Measurements from ENCODE around the gene SLC30A9.

SLC30A9 gene

DNA sequence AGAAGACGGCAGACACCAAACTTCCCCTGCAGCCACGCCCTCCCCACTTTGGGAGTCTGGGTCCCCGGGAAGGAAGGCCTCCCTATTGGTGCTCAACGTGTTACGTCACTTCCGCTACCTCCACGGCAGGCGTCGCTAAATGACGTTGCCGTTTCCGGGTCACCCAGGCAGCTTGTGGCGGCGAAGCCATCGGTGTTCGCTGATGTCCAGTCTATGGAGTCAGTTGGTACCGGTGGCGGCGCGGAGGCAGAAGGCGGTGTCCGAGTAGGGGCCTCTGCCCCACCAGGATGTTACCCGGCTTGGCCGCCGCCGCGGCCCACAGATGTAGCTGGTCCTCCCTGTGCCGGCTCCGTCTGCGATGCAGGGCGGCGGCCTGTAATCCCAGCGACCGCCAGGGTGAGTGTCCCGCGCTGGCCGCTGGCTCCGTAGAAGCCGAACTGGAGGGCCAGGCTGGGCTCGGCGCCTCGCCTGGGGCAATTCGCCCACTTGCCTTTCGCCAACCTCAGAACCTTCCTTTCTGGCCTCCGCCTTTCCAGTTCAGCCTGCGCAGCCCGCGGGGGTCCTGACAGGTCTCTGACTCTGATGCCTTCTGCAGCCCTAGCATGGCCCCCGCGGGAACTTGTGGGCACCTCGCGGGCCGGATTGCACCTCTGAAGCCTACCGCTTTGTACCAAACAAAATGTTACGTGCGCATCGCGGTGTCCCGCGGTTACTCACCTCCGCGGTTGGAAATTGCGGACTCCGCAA is at the start of gene SLC30A9:
TSS of gene SLC30A9 (plus strand) at position 166 of the 747 bp plus-strand sequence. CDS start at position 288, 122 bp downstream.
- Histone ChIP-seq H3K9ac (ENCODE audit: low read length) (peak within 1 kb of the TSS; percentile 84), H3K9me3 (ENCODE audit: insufficient read depth, low read length) (no peaks in the 10 kb centered on the region), H3K4me1 (ENCODE audit: low read length) (peaks cover 25% of the 10 kb centered on the region), H3K27ac (ENCODE audit: low read length) (peak within 1 kb of the TSS; percentile 21; the same call in 1 of the 2 replicates), H3K4me3 (ENCODE audit: low read length) (peak within 1 kb of the TSS; percentile 92), H2AFZ (ENCODE audit: low read depth, low read length) (peak within 1 kb of the TSS; percentile 87), H3K36me3 (replicated peaks; ENCODE audit: low read depth, low read length) (no peaks in the 10 kb centered on the region), H3K79me2 (ENCODE audit: low read length) (peaks cover 38% of the 10 kb centered on the region), H3K4me2 (ENCODE audit: low read length) (peak within 1 kb of the TSS; percentile 96), H3K27me3 (ENCODE audit: low read depth, low read length) (no peaks in the 10 kb centered on the region), H4K20me1 (ENCODE audit: insufficient read depth, low read length) (peaks cover 8% of the 10 kb centered on the region; the same call in 1 of the 2 replicates)
- TF ChIP-seq EZH2phosphoT487 (IDR thresholded peaks at IDR 0.05; ENCODE audit: low read depth) (no peak), CTCF (IDR thresholded peaks at IDR 0.05; ENCODE audit: low read depth, low read length) (no peak)

GRCh38 chr4:41940834-41941233 is 49.5 kb upstream of the SLC30A9 start:
- Histone ChIP-seq H3K4me1 (ENCODE audit: low read length) (peaks cover 12% of the 10 kb centered on the region), H3K9ac (ENCODE audit: low read length) (no peak overlapping the region), H3K4me3 (ENCODE audit: low read length) (no peak overlapping the region), H3K79me2 (ENCODE audit: low read length) (peaks cover 77% of the 10 kb centered on the region), H3K27ac (ENCODE audit: low read length) (no peak overlapping the region), H4K20me1 (ENCODE audit: insufficient read depth, low read length) (no peaks in the 10 kb centered on the region), H3K36me3 (replicated peaks; ENCODE audit: low read depth, low read length) (peaks cover 53% of the 10 kb centered on the region), H2AFZ (ENCODE audit: low read depth, low read length) (no peak overlapping the region), H3K4me2 (ENCODE audit: low read length) (no peak overlapping the region), H3K27me3 (ENCODE audit: low read depth, low read length) (no peaks in the 10 kb centered on the region), H3K9me3 (ENCODE audit: insufficient read depth, low read length) (no peaks in the 10 kb centered on the region)
- TF ChIP-seq EZH2phosphoT487 (IDR thresholded peaks at IDR 0.05; ENCODE audit: low read depth) = no peak
- TF ChIP-seq CTCF (IDR thresholded peaks at IDR 0.05; ENCODE audit: low read depth, low read length) = no peak

- no peak overlapping the region for H3K9ac ChIP-seq (ENCODE audit: low read length)
- H3K9me3 ChIP-seq (ENCODE audit: insufficient read depth, low read length) = no peaks in the 10 kb centered on the region
- no peak overlapping the region for H3K27ac ChIP-seq (ENCODE audit: low read length)
- no peak for TF ChIP-seq CTCF (IDR thresholded peaks at IDR 0.05; ENCODE audit: low read depth, low read length)
- TF ChIP-seq EZH2phosphoT487 (IDR thresholded peaks at IDR 0.05; ENCODE audit: low read depth) = no peak
- peaks cover 49% of the 10 kb centered on the region for H3K36me3 ChIP-seq (replicated peaks; ENCODE audit: low read depth, low read length)
- no peaks in the 10 kb centered on the region for H4K20me1 ChIP-seq (ENCODE audit: insufficient read depth, low read length)
- H2AFZ ChIP-seq (ENCODE audit: low read depth, low read length) = no peak overlapping the region
- no peak overlapping the region for H3K4me2 ChIP-seq (ENCODE audit: low read length)
- H3K27me3 ChIP-seq (ENCODE audit: low read depth, low read length) = no peaks in the 10 kb centered on the region
- H3K4me3 ChIP-seq (ENCODE audit: low read length) = no peak overlapping the region
- peaks cover 54% of the 10 kb centered on the region for H3K79me2 ChIP-seq (ENCODE audit: low read length)
- no peaks in the 10 kb centered on the region for H3K4me1 ChIP-seq (ENCODE audit: low read length)
These were observed 46.8 kb upstream of the SLC30A9 start for GRCh38 chr4:41943506-41943905.

DNA sequence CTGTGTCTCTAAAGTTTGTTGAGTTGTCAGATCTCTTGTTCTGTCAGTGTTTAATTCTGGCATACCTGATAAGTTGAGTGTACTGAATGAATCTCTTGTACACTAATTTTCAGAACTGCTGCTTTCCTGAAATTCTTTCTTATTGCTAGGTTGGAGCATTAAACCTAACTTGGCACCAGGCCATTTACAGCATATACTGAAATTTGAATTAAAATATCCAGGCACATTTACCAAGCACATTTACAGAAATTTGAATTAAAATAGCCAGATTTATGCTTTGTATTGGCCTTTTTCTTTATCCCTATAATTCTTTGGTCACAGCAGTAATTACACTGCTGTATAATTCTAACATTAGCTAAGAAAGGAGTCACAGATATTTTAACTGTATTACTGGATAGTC is 46.2 kb upstream of the SLC30A9 start:
- Histone ChIP-seq H3K9ac (ENCODE audit: low read length) (no peak overlapping the region), H3K4me3 (ENCODE audit: low read length) (no peak overlapping the region), H3K27me3 (ENCODE audit: low read depth, low read length) (no peaks in the 10 kb centered on the region), H3K4me1 (ENCODE audit: low read length) (no peaks in the 10 kb centered on the region), H3K9me3 (ENCODE audit: insufficient read depth, low read length) (no peaks in the 10 kb centered on the region), H3K27ac (ENCODE audit: low read length) (no peak overlapping the region), H3K79me2 (ENCODE audit: low read length) (peaks cover 49% of the 10 kb centered on the region), H2AFZ (ENCODE audit: low read depth, low read length) (no peak overlapping the region), H3K36me3 (replicated peaks; ENCODE audit: low read depth, low read length) (peaks cover 44% of the 10 kb centered on the region), H4K20me1 (ENCODE audit: insufficient read depth, low read length) (no peaks in the 10 kb centered on the region), H3K4me2 (ENCODE audit: low read length) (no peak overlapping the region)
- no peak for TF ChIP-seq CTCF (IDR thresholded peaks at IDR 0.05; ENCODE audit: low read depth, low read length)
- no peak for TF ChIP-seq EZH2phosphoT487 (IDR thresholded peaks at IDR 0.05; ENCODE audit: low read depth)
